Left lung (tissue), 10 donors: Measurements from ENCODE around the gene RGPD8. TPM values are rescaled to one million over a fixed set of nuclear protein-coding genes. Genes with fewer than 3 reads are reported as not detected.
"Not testable (repeated sequence)": the region's sequence is repeated elsewhere in the genome, so short reads cannot be mapped to it uniquely, and the experiment has no call there.

Source experiments
- ATAC-seq: fragments of 200-7000 bp; cut with Tn5 transposase; one replicate; pipeline ENCODE4 v1.9.1; 2020; ENCODE audit warnings: moderate library complexity
- DNase-seq, 4 donors: peaks; one replicate each; pipeline ENCODE4 v3.0.0-alpha.2; 2013 to 2020
- H3K27ac ChIP-seq, 2 donors: fragments of 200-600 bp; sonication (generic) in 1 of 2; one replicate each; pipeline versions ENCODE4 v1.5.0 to v1.8.0; 2020 to 2021
- H3K27me3 ChIP-seq, 2 donors: fragments of 200-600 bp; sonication (generic) in 1 of 2; one replicate each; pipeline versions ENCODE4 v1.5.0 to v1.8.0; 2020 to 2021
- H3K36me3 ChIP-seq, 2 donors: fragments of 200-600 bp; sonication (generic) in 1 of 2; one replicate each; pipeline versions ENCODE4 v1.5.0 to v1.8.0; 2020 to 2021
- H3K4me1 ChIP-seq, 2 donors: fragments of 200-600 bp; one replicate each; pipeline ENCODE4 v1.8.0; 2021
- H3K4me3 ChIP-seq, 2 donors: fragments of 200-600 bp; sonication (generic) in 1 of 2; one replicate each; pipeline versions ENCODE4 v1.5.0 to v1.8.0; 2020 to 2021; ENCODE audit warnings: mild to moderate bottlenecking in 1 of 2
- H3K9me3 ChIP-seq, 2 donors: fragments of 200-600 bp; sonication (generic) in 1 of 2; one replicate each; pipeline versions ENCODE4 v1.5.0 to v1.8.0; 2020 to 2021
- CTCF ChIP-seq, 2 donors: fragments of 200-600 bp; sonication (generic) in 1 of 2; IDR thresholded peaks; one replicate each; pipeline versions ENCODE4 v1.5.0 to v1.8.0; 2021; ENCODE audit warnings: antibody characterized with exemption in 2 of 2
- intact Hi-C, 2 donors: fragments of 100-400 bp; cut with DNase I; formaldehyde crosslinking; loops; one replicate each; pipeline versions ENCODE4 v1.11.2 to v1.14.2; 2022
- polyA plus RNA-seq, 6 donors: library from polyadenylated mRNA; unstranded; fragments of 120-200 nt; gene quantifications; one replicate each; pipeline ENCODE4 v1.2.1, GENCODE V29; 2013; ENCODE audit not compliant: insufficient read length in 6 of 6
- total RNA-seq, 2 donors: library from RNA; stranded (reverse); fragmentation: NEBNext Ultra II Directional; extraction: Animal tissue kit (Norgen Biotek cat#: 25700); gene quantifications; one replicate each; pipeline ENCODE4 v1.2.1, GENCODE V29; 2021
- donor health status: DM: no; HTN: yes; CAD: no.
- donor health status: DM: no; HTN: no; CAD: no.

Gene RGPD8
- total and polyA plus RNA-seq, 8 donors, result 2.6 to 15.1 (median 5.9) TPM

GRCh38 chr2:112433932-112434730 lies 686 bp upstream of the RGPD8 start:
- Histone ChIP-seq H3K4me1 (no peaks in the 10 kb centered on the region), H3K27ac (no peak overlapping the region), H3K4me3 (no peak overlapping the region), H3K27me3 (peaks cover 0 to 6% of the 10 kb centered on the region in 2 donors), H3K9me3 (no peaks in the 10 kb centered on the region), H3K36me3 (no peaks in the 10 kb centered on the region)
- ATAC-seq, result no peak
- no peak for DNase-seq
- no peak for TF ChIP-seq CTCF (IDR thresholded peaks at IDR 0.05)
- intact Hi-C loops, result no loop called here

DNA sequence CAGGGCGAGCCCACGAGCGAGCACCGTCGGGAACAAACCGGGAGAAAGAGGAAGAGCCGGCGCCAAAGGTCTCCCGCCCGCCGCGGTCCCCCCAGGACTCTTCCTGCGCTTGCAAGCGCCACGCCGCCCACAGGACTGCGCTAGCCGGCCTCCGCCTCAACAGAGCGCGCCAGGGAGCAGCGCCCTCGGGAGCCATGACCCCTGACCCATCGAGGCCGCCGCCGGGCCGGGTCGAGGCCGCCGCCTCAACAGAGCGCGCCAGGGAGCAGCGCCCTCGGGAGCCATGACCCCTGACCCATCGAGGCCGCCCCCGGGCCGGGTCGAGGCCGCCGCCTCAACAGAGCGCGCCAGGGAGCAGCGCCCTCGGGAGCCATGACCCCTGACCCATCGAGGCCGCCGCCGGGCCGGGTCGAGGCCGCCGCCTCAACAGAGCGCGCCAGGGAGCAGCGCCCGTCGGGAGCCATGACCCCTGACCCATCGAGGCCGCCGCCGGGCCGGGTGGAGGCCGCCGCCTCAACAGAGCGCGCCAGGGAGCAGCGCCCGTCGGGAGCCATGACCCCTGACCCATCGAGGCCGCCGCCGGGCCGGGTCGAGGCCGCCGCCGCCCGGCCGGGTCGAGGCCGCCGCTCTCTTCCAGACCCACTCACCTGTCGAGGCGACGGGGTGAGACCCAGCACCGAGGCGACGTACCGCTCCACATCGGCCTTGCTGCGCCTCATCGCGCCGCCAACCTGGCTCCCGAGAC lies 538 bp downstream of the RGPD8 start:
- Histone ChIP-seq H3K27ac (peak overlapping the region; percentile 72 to 79), H3K4me3 (peak overlapping the region; percentile 40 to 48)
- H3K9me3 ChIP-seq, intact Hi-C loops, H3K27me3 ChIP-seq, H3K4me1 ChIP-seq, H3K36me3 ChIP-seq: not testable (repeated sequence)
- DNase-seq (peak in 3 of 4 donors; percentile 13 to 85 (median 20)), ATAC-seq (peak; percentile 66)

DNA sequence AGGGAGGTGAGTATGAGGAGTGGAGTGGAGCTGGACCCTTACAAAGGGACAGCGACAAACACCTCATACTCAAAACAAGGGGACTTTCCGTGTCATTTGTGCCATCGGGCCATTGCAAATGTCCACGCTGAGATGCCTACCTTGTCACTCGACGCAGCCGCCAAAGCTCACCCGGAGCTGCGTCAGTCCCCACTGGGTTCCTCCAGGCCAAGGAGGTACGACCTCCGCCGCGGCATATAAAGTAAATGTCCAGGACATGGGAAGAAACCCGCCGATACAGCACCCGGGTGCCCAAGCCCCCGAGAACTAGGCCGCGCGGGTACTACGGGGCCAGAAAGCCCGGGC lies 1.1 kb downstream of the RGPD8 start:
- DNase-seq, result peak in 1 of 4 donors; percentile 14
- H3K27me3 ChIP-seq, H3K9me3 ChIP-seq, intact Hi-C loops, H3K36me3 ChIP-seq, ATAC-seq, H3K4me1 ChIP-seq: not testable (repeated sequence)
- Histone ChIP-seq H3K27ac (peak overlapping the region; percentile 72 to 79), H3K4me3 (peak overlapping the region; percentile 40 to 48)

DNA sequence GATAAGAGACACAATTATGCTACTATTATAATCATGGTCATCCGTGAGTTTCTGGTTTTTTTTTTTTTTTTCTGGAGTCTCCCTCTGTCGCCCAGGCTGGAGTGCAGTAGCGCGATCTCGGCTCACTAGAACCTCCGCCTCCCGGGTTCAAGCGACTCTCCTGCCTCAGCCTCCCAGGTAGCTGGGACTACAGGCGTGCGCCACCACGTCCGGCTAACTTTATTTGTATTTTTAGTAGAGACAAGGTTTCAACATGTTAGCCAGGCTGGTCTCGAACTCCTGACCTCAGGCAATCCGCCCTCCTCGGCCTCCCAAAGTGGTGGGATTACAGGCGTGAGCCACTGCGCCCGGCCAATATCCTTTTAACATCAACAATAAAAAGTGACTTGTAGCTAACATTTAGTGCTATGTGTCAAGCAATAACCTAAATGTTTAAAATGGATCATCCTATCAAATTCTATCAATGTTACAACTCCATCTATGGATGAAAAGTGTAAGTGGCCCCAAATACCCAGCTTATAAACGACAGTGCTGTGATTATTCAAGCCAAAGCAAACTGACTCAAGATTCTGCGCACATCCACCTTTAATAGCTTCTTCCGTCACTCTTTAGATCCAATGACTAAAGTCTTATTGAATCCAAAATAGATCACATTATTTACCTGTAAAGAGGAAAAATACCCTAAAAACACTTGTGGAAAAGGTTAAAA lies 1.7 kb downstream of the RGPD8 start:
- DNase-seq, result peak in 1 of 4 donors; percentile 47
- intact Hi-C loops, H3K27me3 ChIP-seq, ATAC-seq, H3K36me3 ChIP-seq, H3K9me3 ChIP-seq, H3K27ac ChIP-seq, H3K4me1 ChIP-seq: not testable (repeated sequence)
- peak overlapping the region in 1 of 2 donors; percentile 48 for H3K4me3 ChIP-seq

DNA sequence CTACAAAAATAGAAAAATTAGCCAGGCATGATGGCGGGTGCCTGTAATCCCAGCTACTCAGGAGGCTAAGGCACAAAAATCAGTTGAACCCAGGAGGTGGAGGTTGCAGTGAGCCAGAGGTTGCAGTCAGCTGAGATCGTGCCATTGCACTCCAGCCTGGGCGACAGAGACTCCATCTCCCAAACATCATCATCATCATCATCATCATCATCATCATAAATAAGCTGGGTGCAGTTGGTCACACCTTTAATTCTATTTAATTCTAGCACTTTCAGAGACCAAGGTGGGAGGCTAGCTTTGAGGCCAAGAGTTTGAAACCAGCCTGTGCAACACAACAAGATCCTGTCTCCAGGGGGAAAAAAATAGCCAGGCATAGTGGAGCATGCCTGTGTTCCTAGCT lies 8.9 kb downstream of the RGPD8 start:
- H3K27me3 ChIP-seq, intact Hi-C loops, H3K4me3 ChIP-seq, H3K9me3 ChIP-seq, H3K36me3 ChIP-seq, H3K27ac ChIP-seq, ATAC-seq, DNase-seq, H3K4me1 ChIP-seq: not testable (repeated sequence)

- H3K27ac ChIP-seq, DNase-seq, H3K36me3 ChIP-seq, H3K4me1 ChIP-seq, intact Hi-C loops, ATAC-seq, H3K27me3 ChIP-seq, H3K4me3 ChIP-seq, H3K9me3 ChIP-seq: not testable (repeated sequence)
Observed at GRCh38 chr2:112416860-112417259, 16.6 kb downstream of the RGPD8 start.

GRCh38 chr2:112360055-112360454 lies 73.4 kb downstream of the RGPD8 start:
- ATAC-seq, H3K27ac ChIP-seq, H3K4me3 ChIP-seq, DNase-seq, intact Hi-C loops, H3K27me3 ChIP-seq, H3K36me3 ChIP-seq, H3K4me1 ChIP-seq: not testable (repeated sequence)
- peaks cover 0 to 20% of the 10 kb centered on the region in 2 donors for H3K9me3 ChIP-seq

- H3K27ac ChIP-seq, H3K4me1 ChIP-seq, H3K4me3 ChIP-seq, H3K36me3 ChIP-seq, intact Hi-C loops, H3K27me3 ChIP-seq, ATAC-seq, DNase-seq: not testable (repeated sequence)
- H3K9me3 ChIP-seq, result peaks cover 0 to 16% of the 10 kb centered on the region in 2 donors
Observed at GRCh38 chr2:112354335-112354734, 79.1 kb downstream of the RGPD8 start.

- H3K27ac ChIP-seq, ATAC-seq, H3K36me3 ChIP-seq, H3K4me3 ChIP-seq, H3K27me3 ChIP-seq, H3K9me3 ChIP-seq, H3K4me1 ChIP-seq, intact Hi-C loops: not testable (repeated sequence)
- peak in 1 of 4 donors; percentile 60 for DNase-seq
Observed at GRCh38 chr2:112352809-112353603, 80.4 kb downstream of the RGPD8 start.

DNA sequence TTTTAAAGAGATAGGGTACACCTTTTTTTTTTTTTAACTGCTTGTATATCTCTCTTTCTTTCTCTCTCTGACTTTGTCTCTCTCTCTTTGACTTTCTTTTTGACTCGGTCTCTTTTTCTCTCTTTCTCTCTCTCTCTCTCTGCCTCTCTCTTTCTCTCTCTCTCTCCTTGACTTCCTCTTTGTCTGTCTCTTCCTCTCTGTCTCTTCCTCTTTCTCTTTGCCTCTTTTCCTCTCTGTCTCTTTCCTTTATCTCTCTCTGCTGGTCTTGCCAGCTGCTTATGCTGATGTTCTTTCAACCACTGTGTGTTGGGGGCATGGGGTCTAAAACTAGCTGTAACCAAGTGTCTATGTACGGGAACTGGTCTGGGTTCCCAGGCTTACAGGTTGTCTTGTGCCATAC lies 81.2 kb downstream of the RGPD8 start:
- H3K9me3 ChIP-seq, H3K36me3 ChIP-seq, H3K27ac ChIP-seq, intact Hi-C loops, ATAC-seq, H3K27me3 ChIP-seq, H3K4me3 ChIP-seq, DNase-seq, H3K4me1 ChIP-seq: not testable (repeated sequence)
